Stimulated activated CD4-positive, alpha-beta T cell treated with anti-CD3 and anti-CD28 coated beads, Interleukin-1b, Interleukin-23, amount 100 ng/mL, for 48 hours (primary cell): ENCODE results near the gene UNKL.

Experiments used
- DNase-seq: peaks from one replicate; pipeline ENCODE4 v3.0.0-alpha.2; 2020

UNKL gene

GRCh38 chr16:1348441-1348840 is 66.1 kb downstream of the UNKL start:
- no peak for DNase-seq

GRCh38 chr16:1347962-1348361 is 66.5 kb downstream of the UNKL start:
- DNase-seq, result no peak

GRCh38 chr16:1347286-1347855 is 67.1 kb downstream of the UNKL start:
- no peak for DNase-seq

GRCh38 chr16:1346422-1347285 is 67.8 kb downstream of the UNKL start:
- DNase-seq, result no peak

GRCh38 chr16:1345651-1346421 is 68.7 kb downstream of the UNKL start:
- DNase-seq, result no peak

- DNase-seq, result no peak
Measured at GRCh38 chr16:1345087-1345486, 69.4 kb downstream of the UNKL start.

- no peak for DNase-seq
Measured at GRCh38 chr16:1344499-1344898, 70.0 kb downstream of the UNKL start.

- DNase-seq, result no peak
Measured at GRCh38 chr16:1343428-1344242, 70.9 kb downstream of the UNKL start.

GRCh38 chr16:1342526-1343427 is 71.7 kb downstream of the UNKL start:
- DNase-seq, result peak; percentile 95

- DNase-seq, result no peak
Measured at GRCh38 chr16:1341495-1342420, 72.7 kb downstream of the UNKL start.

GRCh38 chr16:1340730-1341494 is 73.6 kb downstream of the UNKL start:
- no peak for DNase-seq

- no peak for DNase-seq
Measured at GRCh38 chr16:1338855-1339675, 75.4 kb downstream of the UNKL start.

- no peak for DNase-seq
Measured at GRCh38 chr16:1338119-1338730, 76.3 kb downstream of the UNKL start.

GRCh38 chr16:1337486-1337885 is 77.0 kb downstream of the UNKL start:
- no peak for DNase-seq

GRCh38 chr16:1336619-1337018 is 77.9 kb downstream of the UNKL start:
- no peak for DNase-seq

GRCh38 chr16:1335996-1336395 is 78.5 kb downstream of the UNKL start:
- no peak for DNase-seq

GRCh38 chr16:1335211-1335971 is 79.1 kb downstream of the UNKL start:
- DNase-seq, result no peak

- DNase-seq, result no peak
Measured at GRCh38 chr16:1334739-1335138, 79.8 kb downstream of the UNKL start.
